CD4-positive, alpha-beta T cell (primary cell): ENCODE data around the gene CDC6. TPM values are rescaled to one million over a fixed set of nuclear protein-coding genes. Genes with fewer than 3 reads are reported as not detected.

ENCODE experiments used
- ATAC-seq: fragments of 200-7000 bp; cut with Tn5 transposase; one replicate; pipeline ENCODE4 v1.10.0; 2022; ENCODE audit warnings: mild to moderate bottlenecking; ENCODE audit not compliant: poor library complexity
- CTCF ChIA-PET: fragments of 350-600 bp; sonication (Branson Sonifier 250); formaldehyde crosslinking; loops from one replicate; lab custom pipeline; 2021; ENCODE audit warnings: antibody characterized with exemption, inconsistent platforms; lab: Charles Lee
- POLR2A ChIA-PET: fragments of 350-600 bp; sonication (Branson Sonifier 250); formaldehyde crosslinking; loops from one replicate; lab custom pipeline; 2021; ENCODE audit warnings: antibody characterized with exemption, inconsistent platforms; lab: Charles Lee
- DNase-seq, 14 experiments: peaks; one replicate each; pipeline ENCODE4 v3.0.0-alpha.2; 2013 to 2020; ENCODE audit warnings: mixed read lengths in 2 of 14
- H3K27ac ChIP-seq, 2 donors: one replicate each; pipeline versions ENCODE4 v1.5.1 to v1.7.0; 2013; ENCODE audit warnings: low read length in 2 of 2, low read depth in 1 of 2, mild to moderate bottlenecking in 1 of 2
- H3K27me3 ChIP-seq, 2 experiments: 1 replicate in 1 of 2; 2 replicates in 1 of 2; pipeline versions ENCODE4 v1.6.1 to v1.7.0; 2013; ENCODE audit warnings: low read length in 2 of 2, control low read depth in 1 of 2, mild to moderate bottlenecking in 1 of 2, moderate library complexity in 1 of 2; ENCODE audit not compliant: insufficient read depth in 2 of 2, control insufficient read depth in 1 of 2
- H3K36me3 ChIP-seq: one replicate; pipeline ENCODE4 v1.6.1; 2013; ENCODE audit warnings: low read length, control low read depth; ENCODE audit not compliant: insufficient read depth
- H3K4me1 ChIP-seq: one replicate; pipeline ENCODE4 v1.6.1; 2013; ENCODE audit warnings: low read length, control low read depth; ENCODE audit not compliant: insufficient read depth
- H3K4me3 ChIP-seq: one replicate; pipeline ENCODE4 v1.5.1; 2013; ENCODE audit warnings: mild to moderate bottlenecking, low read length, moderate library complexity
- H3K9me3 ChIP-seq, 2 experiments: 1 replicate in 1 of 2; 2 replicates in 1 of 2; pipeline versions ENCODE4 v1.6.1 to v1.7.0; 2013; ENCODE audit warnings: low read length in 2 of 2, mild to moderate bottlenecking in 2 of 2, control low read depth in 1 of 2, moderate library complexity in 1 of 2; ENCODE audit not compliant: control insufficient read depth in 1 of 2, insufficient read depth in 1 of 2
- H3K27ac Mint-ChIP-seq: one replicate; pipeline ENCODE4 v1.8.0; 2020; ENCODE audit warnings: mixed read lengths
- H3K27me3 Mint-ChIP-seq: one replicate; pipeline ENCODE4 v1.8.0; 2021; ENCODE audit warnings: mixed read lengths
- H3K36me3 Mint-ChIP-seq: one replicate; pipeline ENCODE4 v1.8.0; 2021; ENCODE audit warnings: low read depth, mixed read lengths
- H3K4me1 Mint-ChIP-seq: one replicate; pipeline ENCODE4 v1.8.0; 2021; ENCODE audit warnings: low read depth, mixed read lengths
- H3K4me3 Mint-ChIP-seq: one replicate; pipeline ENCODE4 v1.8.0; 2020; ENCODE audit warnings: mild to moderate bottlenecking, mixed read lengths
- H3K9me3 Mint-ChIP-seq: one replicate; pipeline ENCODE4 v1.8.0; 2020; ENCODE audit warnings: mixed read lengths
- CTCF ChIP-seq: fragments of 200-600 bp; IDR thresholded peaks from one replicate; pipeline ENCODE4 v1.8.0; 2022; ENCODE audit warnings: antibody characterized with exemption, mild to moderate bottlenecking
- intact Hi-C, 2 experiments: fragments of 100-400 bp; cut with DNase I in 1 of 2; cut with micrococcal nuclease in 1 of 2; formaldehyde crosslinking; loops; one replicate each; pipeline versions ENCODE4 v1.15.1 to v1.9.0; 2023 to 2025; cut with DNase I, micrococcal nuclease
- total RNA-seq, 174 experiments: library from RNA in 2 of 174; stranded (reverse) in 2 of 174; gene quantifications; one replicate each; pipeline ENCODE4 v1.2.3 and lab custom pipeline; 2021 to 2026

Gene CDC6
- total RNA-seq, 2 experiments from 2014 or later = 1.0 to 1.8 TPM

- no peak for ATAC-seq
- peaks cover 91% of the 10 kb centered on the region for H3K4me1 ChIP-seq
- Mint-ChIP-seq H3K4me3 (peak overlapping the region; percentile 95), H3K36me3 (peaks cover 47% of the 10 kb centered on the region), H3K27me3 (no peaks in the 10 kb centered on the region), H3K9me3 (no peaks in the 10 kb centered on the region), H3K27ac (peak overlapping the region; percentile 99), H3K4me1 (peaks cover 86% of the 10 kb centered on the region)
- ChIA-PET POLR2A (interaction anchor here (0.9 to 5.3 kb wide), 8 partner anchors 8 to 229 kb away, joined by 3 to 117 read pairs (median 6); partner anchors contain the start of genes RARA and WIPF2), CTCF (interaction anchor here (1.0 to 4.7 kb wide), 5 partner anchors 8 to 101 kb away, joined by 3 to 30 read pairs (median 21); partner anchors contain the start of gene WIPF2)
- intact Hi-C loops = loop anchor here in 1 of 2 experiments (2.0 kb wide), 1 partner anchor 16 kb away; no protein-coding TSS in a partner anchor
- no peaks in the 10 kb centered on the region for H3K27me3 ChIP-seq
- TF ChIP-seq CTCF = no peak
- DNase-seq = peak in 4 of 14 experiments; percentile 34 to 67 (median 46)
- H3K36me3 ChIP-seq = no peaks in the 10 kb centered on the region
- peak overlapping the region; percentile 96 for H3K4me3 ChIP-seq
- no peaks in the 10 kb centered on the region for H3K9me3 ChIP-seq
- H3K27ac ChIP-seq = peak overlapping the region; percentile 99
These were observed 31.2 kb downstream of the CDC6 start for GRCh38 chr17:40318830-40319391.

- ChIA-PET CTCF (interaction anchor here (1.0 to 4.7 kb wide), 4 partner anchors 21 to 213 kb away, joined by 3 to 25 read pairs (median 8); partner anchors contain the start of gene WIPF2), POLR2A (interaction anchor here (0.9 to 5.3 kb wide), 9 partner anchors 7 to 228 kb away, joined by 3 to 117 read pairs (median 7); partner anchors contain the start of genes RARA and WIPF2)
- H3K27me3 Mint-ChIP-seq = no peaks in the 10 kb centered on the region
- ATAC-seq = peak; percentile 9
- peak overlapping the region; percentile 99 for H3K27ac Mint-ChIP-seq
- Histone ChIP-seq H3K9me3 (no peaks in the 10 kb centered on the region), H3K36me3 (no peaks in the 10 kb centered on the region), H3K4me1 (peaks cover 92% of the 10 kb centered on the region), H3K27me3 (no peaks in the 10 kb centered on the region), H3K4me3 (peak overlapping the region; percentile 96), H3K27ac (peak overlapping the region; percentile 99)
- peak overlapping the region; percentile 95 for H3K4me3 Mint-ChIP-seq
- peak; percentile 55 to 94 (median 79) for DNase-seq
- intact Hi-C loops = loop anchor here (1.0 to 5.0 kb wide), 3 partner anchors 17 to 287 kb away; partner anchors contain the start of gene CDC6 (in 1 of the 2)
- TF ChIP-seq CTCF = no peak
- H3K4me1 Mint-ChIP-seq = peaks cover 88% of the 10 kb centered on the region
- peaks cover 48% of the 10 kb centered on the region for H3K36me3 Mint-ChIP-seq
- H3K9me3 Mint-ChIP-seq = no peaks in the 10 kb centered on the region
These were observed 32.2 kb downstream of the CDC6 start for GRCh38 chr17:40319651-40320540.
